SK-N-SH (cell line): ENCODE results near the gene C10orf88.

Source experiments
- CTCF ChIP-seq: fragments of 200-600 bp; sonication (generic); IDR thresholded peaks from 2 replicates; pipeline ENCODE4 v1.6.1; 2017; ENCODE audit warnings: antibody characterized with exemption, mild to moderate bottlenecking, moderate library complexity
- FOSL2 ChIP-seq: IDR thresholded peaks from 2 replicates; pipeline ENCODE4 v1.4.0; 2012; ENCODE audit warnings: low read depth, mild to moderate bottlenecking, moderate library complexity, borderline replicate concordance
- GATA2 ChIP-seq: sonication (generic); formaldehyde crosslinking; IDR thresholded peaks from 2 replicates; pipeline ENCODE4 v1.5.0; 2020; ENCODE audit warnings: mild to moderate bottlenecking, missing genetic modification reagents
- POLR2AphosphoS5 ChIP-seq: IDR thresholded peaks from 2 replicates; pipeline ENCODE4 v1.6.1; 2012; ENCODE audit warnings: low read depth, low read length
- RCOR1 ChIP-seq: fragments of 150-350 bp; IDR thresholded peaks from 2 replicates; pipeline ENCODE4 v1.6.1; 2017; ENCODE audit warnings: antibody characterized with exemption, low read length
- REST ChIP-seq: IDR thresholded peaks from 2 replicates; pipeline ENCODE4 v1.6.1; 2012; ENCODE audit warnings: mild to moderate bottlenecking, low read depth, low read length, moderate library complexity
- SIN3A ChIP-seq: IDR thresholded peaks from 2 replicates; pipeline ENCODE4 v1.6.1; 2012; ENCODE audit warnings: low read depth, mild to moderate bottlenecking, low read length, moderate library complexity, borderline replicate concordance
- TEAD4 ChIP-seq: IDR thresholded peaks from 2 replicates; pipeline ENCODE4 v1.4.0; 2012; ENCODE audit warnings: mild to moderate bottlenecking, borderline replicate concordance; ENCODE audit not compliant: insufficient read depth

- TF ChIP-seq TEAD4 (no peak), POLR2AphosphoS5 (no peak), RCOR1 (no peak), CTCF (no peak), SIN3A (no peak), GATA2 (CRISPR knock-in tag) (no peak), REST (no peak), FOSL2 (no peak)
Measured at GRCh38 chr10:122968698-122969097, 14.7 kb upstream of the C10orf88 start.
